Left forelimb (tissue), 1 donor: ENCODE measurements around the gene ACHE.
"Not testable (repeated sequence)": the region's sequence is repeated elsewhere in the genome, so short reads cannot be mapped to it uniquely, and the experiment has no call there.

Source experiments
- DNase-seq: peaks from one replicate; pipeline ENCODE4 v3.0.0-alpha.2; 2018; ENCODE audit warnings: low spot score

The ACHE gene

DNA sequence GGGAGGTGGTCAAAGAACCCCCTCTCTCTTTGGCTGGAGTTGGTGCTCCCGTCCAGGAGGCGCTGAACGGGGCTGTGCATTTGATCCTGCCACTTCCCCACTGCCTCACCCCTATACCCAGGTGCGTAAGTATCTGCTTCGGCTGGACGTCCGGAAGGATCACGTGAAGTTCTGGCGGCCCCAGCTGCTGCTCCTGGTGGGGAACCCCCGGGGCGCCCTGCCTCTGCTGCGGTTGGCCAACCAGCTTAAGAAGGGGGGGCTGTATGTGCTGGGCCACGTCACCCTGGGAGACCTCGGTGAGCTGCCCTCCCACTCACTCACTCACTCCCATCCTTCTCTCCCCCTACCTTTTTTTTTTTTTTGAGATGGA is 34.1 kb downstream of the ACHE start:
- no peak for DNase-seq

DNA sequence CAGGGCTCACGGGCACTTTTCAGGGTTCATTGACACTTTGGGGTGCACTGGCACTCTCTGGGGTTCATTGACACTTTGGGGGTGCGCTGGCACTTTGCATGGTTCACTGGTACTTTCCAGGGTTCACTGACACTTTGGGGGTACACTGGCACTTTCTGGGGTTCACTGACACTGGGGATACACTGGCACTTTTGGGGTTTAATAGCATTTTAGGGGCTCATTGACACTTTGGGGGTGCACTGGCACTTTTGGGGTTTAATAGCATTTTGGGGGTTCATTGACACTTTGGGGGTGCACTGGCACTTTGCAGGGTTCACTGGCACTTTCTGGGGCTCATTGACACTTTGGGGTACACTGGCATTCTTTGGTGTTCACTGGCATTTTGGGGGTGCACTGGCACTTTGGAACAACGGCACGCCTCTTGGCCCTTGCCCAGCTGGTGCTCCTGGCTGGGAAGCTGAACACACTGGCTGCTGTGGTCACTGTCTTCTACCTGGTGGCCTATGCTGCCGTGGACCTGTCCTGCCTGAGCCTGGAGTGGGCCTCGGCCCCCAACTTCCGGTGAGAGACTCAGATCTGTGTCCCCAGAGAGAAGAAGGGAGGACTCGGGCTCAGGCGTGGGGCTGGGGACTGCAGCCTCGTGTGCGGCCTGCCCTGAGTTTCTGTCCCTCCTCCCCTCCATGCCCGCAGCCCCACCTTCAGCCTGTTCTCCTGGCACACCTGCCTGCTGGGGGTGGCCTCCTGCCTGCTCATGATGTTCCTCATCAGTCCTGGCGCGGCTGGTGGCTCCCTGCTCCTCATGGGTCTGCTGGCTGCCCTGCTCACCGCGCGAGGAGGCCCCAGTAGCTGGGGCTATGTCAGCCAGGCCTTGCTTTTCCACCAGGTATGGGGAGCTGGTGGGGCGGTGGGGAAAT is 34.7 kb downstream of the ACHE start:
- DNase-seq: no peak

DNA sequence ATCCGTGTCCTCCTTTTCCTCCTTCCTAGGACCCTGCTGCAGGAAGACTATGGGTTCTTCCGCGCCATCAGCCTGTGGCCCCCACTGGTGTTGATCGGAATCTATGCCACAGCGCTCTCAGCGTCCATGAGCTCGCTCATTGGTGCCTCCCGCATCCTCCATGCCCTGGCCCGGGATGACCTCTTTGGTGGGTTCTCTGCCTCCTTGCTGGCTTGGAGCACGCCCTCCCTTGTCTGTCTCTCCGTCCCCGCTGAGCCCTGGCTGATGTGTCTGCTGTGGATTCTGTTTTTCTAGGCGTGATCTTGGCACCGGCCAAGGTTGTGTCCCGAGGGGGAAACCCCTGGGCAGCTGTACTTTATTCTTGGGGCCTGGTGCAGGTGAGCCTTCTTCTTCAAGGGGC is 35.8 kb downstream of the ACHE start:
- no peak for DNase-seq

DNA sequence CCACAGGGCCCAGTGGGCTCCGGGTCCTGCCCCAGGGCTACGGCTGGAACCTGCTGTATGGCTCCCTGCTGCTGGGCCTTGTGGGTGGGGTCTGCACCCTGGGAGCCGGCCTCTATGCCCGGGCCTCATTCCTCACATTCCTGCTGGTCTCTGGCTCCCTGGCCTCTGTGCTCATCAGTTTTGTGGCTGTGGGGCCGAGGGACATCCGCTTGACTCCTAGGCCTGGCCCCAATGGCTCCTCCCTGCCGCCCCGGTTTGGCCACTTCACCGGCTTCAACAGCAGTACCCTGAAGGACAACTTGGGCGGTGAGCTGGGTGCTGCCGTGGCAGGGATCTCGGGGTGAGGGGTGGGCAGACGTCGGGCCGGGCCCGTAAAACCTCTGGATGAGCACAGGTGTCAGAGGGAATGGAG is 38.8 kb downstream of the ACHE start:
- no peak for DNase-seq

DNA sequence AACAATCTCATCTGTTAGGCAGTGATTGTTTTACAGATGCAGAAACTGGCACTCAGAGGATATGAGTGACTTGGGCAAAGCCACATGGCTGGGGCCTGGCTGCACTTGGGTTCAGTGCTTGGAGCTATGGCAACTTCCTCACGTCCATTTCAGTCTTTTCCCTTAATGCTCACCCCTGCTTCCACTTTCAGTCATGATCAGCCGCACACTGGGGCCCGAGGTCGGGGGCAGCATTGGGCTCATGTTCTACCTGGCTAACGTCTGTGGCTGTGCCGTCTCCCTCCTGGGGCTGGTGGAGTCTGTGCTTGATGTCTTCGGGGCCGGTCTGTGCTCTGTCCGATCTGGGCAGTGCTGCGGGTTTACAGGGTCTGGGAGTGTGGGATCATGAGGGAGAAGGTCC is 40.2 kb downstream of the ACHE start:
- no peak for DNase-seq

DNA sequence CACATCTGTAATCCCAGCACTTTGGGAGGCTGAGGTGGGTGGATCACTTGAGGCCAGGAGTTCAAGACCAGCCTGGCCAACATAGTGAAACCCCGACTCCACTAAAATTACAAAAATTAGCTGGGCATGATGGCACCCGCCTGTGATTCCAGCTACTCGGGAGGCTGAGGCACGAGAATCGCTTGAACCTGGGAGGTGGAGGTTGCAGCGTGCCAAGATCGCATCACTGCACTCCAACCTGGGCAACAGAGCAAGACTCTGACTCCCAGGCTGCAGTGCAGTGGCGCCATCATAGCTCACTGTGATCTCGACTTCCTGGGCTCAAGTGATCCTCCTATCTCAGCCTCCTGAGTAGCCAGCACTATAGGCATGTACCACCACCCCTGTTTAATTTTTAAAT is 40.8 kb downstream of the ACHE start:
- not testable (repeated sequence) for DNase-seq

DNA sequence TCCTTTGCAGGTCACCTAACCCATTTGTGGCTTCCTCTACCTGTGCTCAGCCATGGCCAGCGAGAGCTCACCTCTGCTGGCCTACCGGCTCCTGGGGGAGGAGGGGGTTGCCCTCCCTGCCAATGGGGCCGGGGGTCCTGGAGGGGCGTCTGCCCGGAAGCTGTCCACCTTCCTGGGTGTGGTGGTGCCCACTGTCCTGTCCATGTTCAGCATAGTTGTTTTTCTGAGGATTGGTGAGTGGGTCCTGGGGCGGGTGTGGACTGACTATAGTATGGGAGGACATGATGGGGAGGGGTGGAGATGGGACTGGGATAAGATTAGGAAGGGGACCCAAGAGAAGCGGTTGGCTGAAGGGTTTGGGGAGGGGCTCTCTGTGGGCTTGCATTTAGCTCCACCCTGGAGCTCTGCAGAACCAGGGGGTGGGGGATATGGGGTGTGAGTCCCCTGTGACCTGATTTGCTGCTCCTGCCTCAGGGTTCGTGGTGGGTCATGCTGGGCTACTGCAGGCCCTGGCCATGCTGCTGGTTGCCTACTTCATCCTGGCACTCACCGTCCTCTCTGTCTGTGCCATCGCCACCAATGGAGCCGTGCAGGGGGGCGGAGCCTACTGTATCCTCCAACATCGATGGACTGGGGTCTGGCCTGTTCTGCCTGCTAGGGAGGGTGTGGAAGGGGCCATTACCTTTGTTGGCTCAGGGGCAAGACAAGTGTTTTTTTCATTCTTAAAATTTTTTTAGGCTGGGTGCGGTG is 41.4 kb downstream of the ACHE start:
- DNase-seq: no peak

DNA sequence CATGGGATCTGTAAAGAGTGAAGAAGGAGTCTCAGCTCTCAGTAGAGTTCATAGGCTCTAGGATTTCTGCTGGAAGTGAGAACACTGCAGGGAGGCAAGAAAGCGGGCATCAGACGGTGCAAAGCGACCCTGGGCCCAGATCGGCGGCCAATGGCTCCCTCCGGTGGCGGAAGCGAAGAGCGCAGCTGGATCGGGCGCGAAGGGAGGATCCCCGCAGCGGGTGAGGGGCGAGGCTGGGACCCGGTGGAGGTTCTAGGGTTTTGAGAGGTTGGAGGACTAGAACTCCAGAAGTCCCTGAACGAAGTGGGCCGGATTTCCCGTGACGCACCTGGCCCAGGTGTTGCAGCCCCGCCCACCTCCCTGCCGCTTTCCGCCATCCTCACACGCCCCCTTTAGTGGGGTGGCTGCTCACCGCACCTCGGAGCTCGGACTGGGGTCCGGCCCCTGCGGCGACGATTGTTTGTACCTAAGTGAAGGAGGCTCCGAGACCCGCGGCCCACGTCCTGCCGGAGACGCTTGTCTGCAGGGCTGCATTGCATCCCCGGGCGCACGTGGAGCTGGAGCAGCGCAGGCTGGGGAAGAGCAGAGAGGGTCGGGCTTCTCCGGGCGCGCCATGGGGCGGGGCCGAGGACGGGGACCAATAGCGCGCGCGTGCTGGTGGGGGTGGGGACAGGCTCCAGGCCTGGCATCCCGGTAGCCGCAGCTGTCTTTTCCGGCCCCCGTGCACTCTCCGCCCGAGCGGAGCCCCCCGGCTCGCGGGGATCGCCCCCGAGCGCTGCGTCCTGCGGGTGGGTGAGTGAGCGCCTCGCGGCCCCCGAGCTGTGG is 43.4 kb downstream of the ACHE start, which contains the start of gene SLC12A9:
Gene SLC12A9 (plus strand): TSS at position 666 of the 825 bp plus-strand sequence. CDS start 1,485 bp downstream, outside the sequence.
- peak; percentile 92 for DNase-seq

DNA sequence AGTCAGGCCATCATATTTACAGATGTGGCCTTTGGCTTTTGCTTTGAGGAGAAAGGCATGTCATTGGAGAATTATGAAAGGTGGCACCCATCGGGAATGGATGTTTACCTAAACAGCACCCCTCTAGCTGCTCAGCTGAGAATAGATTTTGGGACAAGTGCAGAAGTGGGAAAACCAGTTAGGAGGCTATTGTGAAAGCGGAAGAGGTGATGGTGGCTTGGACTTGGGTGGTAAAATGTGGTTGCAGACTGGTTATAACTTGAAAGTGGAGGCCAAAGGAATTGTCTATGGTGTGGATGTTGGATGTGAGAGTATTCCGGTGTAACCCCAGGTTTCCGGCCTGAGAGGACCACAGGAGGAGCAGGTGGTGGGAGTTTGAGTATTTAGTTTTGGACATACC is 48.3 kb downstream of the ACHE start:
- DNase-seq: no peak

DNA sequence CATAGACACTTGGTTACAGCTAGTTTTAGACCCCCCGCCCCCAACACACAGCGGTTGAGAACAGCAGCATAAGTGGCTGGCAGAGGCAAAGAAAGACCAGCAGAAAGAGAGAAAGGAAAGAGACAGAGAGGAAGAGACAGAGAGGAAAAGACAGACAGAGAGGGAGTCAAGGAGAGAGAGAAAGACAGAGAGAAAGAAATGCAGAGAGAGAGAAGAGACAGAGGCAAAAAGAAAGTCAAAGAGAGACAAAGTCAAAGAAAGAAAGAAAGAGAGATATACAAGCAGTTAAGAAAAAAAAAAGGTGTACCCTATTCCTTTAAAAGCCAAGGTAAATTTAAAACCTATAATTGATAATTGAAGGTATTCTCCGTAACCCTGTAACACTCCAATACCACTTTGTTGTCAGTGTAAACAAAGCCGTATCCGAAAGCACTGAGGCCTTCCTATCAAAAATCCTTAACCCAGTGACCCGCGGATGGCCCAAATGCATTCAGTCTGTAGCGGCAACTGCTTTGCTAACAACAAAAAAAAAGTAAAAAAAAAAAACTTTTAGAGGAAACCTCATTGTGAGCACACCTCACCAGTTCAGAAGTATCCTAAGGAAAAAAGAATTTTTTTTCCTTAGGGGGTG is 55.1 kb downstream of the ACHE start:
- DNase-seq: no peak
